T-helper 17 cell (primary cell): ENCODE measurements around the gene DMRT1. TPM values are rescaled to one million over a fixed set of nuclear protein-coding genes. Genes with fewer than 3 reads are reported as not detected.

Experiments used
- ATAC-seq: fragments of 150-1000 bp; cut with Tn5 transposase; 2 replicates; pipeline ENCODE4 v1.10.0; 2021; ENCODE audit warnings: mild to moderate bottlenecking, moderate library complexity
- DNase-seq, 3 donors: peaks; one replicate each; pipeline versions ENCODE4 v3.0.0 to v3.0.0-alpha.2; 2020 to 2021
- H3K9me3 ChIP-seq: one replicate; pipeline ENCODE4 v1.7.0; 2013; ENCODE audit warnings: low read length, mild to moderate bottlenecking; ENCODE audit not compliant: control insufficient read depth, poor library complexity, severe bottlenecking
- H3K27ac Mint-ChIP-seq: one replicate; pipeline ENCODE4 v1.8.0; 2022; ENCODE audit warnings: mild to moderate bottlenecking, moderate library complexity, mixed read lengths
- H3K27me3 Mint-ChIP-seq: one replicate; pipeline ENCODE4 v1.8.0; 2022; ENCODE audit warnings: mixed read lengths
- H3K36me3 Mint-ChIP-seq: one replicate; pipeline ENCODE4 v1.8.0; 2022; ENCODE audit warnings: low read depth, mixed read lengths
- H3K4me1 Mint-ChIP-seq: one replicate; pipeline ENCODE4 v1.8.0; 2022; ENCODE audit warnings: mild to moderate bottlenecking, mixed read lengths
- H3K4me3 Mint-ChIP-seq: one replicate; pipeline ENCODE4 v1.8.0; 2022; ENCODE audit warnings: mild to moderate bottlenecking, moderate library complexity, mixed read lengths
- total RNA-seq, 4 donors: library from RNA in 2 of 4; stranded (reverse) in 2 of 4; gene quantifications; one replicate each; pipeline ENCODE4 v1.2.3 and lab custom pipeline; 2022 to 2026

Gene DMRT1
- total RNA-seq (not detected), total RNA-seq (lab: John Stamatoyannopoulos, UW) (0 reads per million in 2 donors)

- H3K27me3 Mint-ChIP-seq = peaks cover 67% of the 10 kb centered on the region
- DNase-seq (no peak), ATAC-seq (no peak)
- no peak within 1 kb of the TSS for H3K27ac Mint-ChIP-seq
- H3K4me3 Mint-ChIP-seq = no peak within 1 kb of the TSS
- peaks cover 9% of the 10 kb centered on the region for H3K4me1 Mint-ChIP-seq
- peaks cover 3% of the 10 kb centered on the region for H3K9me3 ChIP-seq
- H3K36me3 Mint-ChIP-seq = peaks cover 6% of the 10 kb centered on the region
Observed at GRCh38 chr9:841371-842209, at the start of gene DMRT1. TSS of gene DMRT1 (plus strand) at chr9:841697. CDS start at chr9:841839, 142 bp downstream.

GRCh38 chr9:792331-793260, 48.9 kb upstream of the DMRT1 start:
- no peak for DNase-seq
- H3K4me1 Mint-ChIP-seq = no peaks in the 10 kb centered on the region
- no peak overlapping the region for H3K27ac Mint-ChIP-seq
- no peaks in the 10 kb centered on the region for H3K9me3 ChIP-seq
- ATAC-seq = no peak
- H3K27me3 Mint-ChIP-seq = peaks cover 13% of the 10 kb centered on the region
- no peak overlapping the region for H3K4me3 Mint-ChIP-seq
- H3K36me3 Mint-ChIP-seq = no peaks in the 10 kb centered on the region

- peaks cover 13% of the 10 kb centered on the region for H3K27me3 Mint-ChIP-seq
- H3K9me3 ChIP-seq = no peaks in the 10 kb centered on the region
- H3K27ac Mint-ChIP-seq = no peak overlapping the region
- no peak for ATAC-seq
- no peak for DNase-seq
- no peaks in the 10 kb centered on the region for H3K36me3 Mint-ChIP-seq
- H3K4me3 Mint-ChIP-seq = no peak overlapping the region
- H3K4me1 Mint-ChIP-seq = no peaks in the 10 kb centered on the region
Observed at GRCh38 chr9:794386-794785, 47.1 kb upstream of the DMRT1 start.

- no peaks in the 10 kb centered on the region for H3K9me3 ChIP-seq
Observed at GRCh38 chr9:795869-796268, 45.6 kb upstream of the DMRT1 start.

GRCh38 chr9:800591-801150, 40.8 kb upstream of the DMRT1 start:
- ATAC-seq = no peak
- H3K4me3 Mint-ChIP-seq = no peak overlapping the region
- H3K27me3 Mint-ChIP-seq = peaks cover 46% of the 10 kb centered on the region
- no peaks in the 10 kb centered on the region for H3K9me3 ChIP-seq
- DNase-seq = no peak
- H3K27ac Mint-ChIP-seq = no peak overlapping the region
- H3K4me1 Mint-ChIP-seq = peaks cover 2% of the 10 kb centered on the region
- no peaks in the 10 kb centered on the region for H3K36me3 Mint-ChIP-seq

More at GRCh38 chr9:795869-796268, 45.6 kb upstream of the DMRT1 start:
- Mint-ChIP-seq H3K36me3 (no peaks in the 10 kb centered on the region), H3K27ac (no peak overlapping the region), H3K4me1 (no peaks in the 10 kb centered on the region), H3K4me3 (no peak overlapping the region), H3K27me3 (peaks cover 18% of the 10 kb centered on the region)
- no peak for ATAC-seq
- no peak for DNase-seq

GRCh38 chr9:801399-802071, 40.0 kb upstream of the DMRT1 start:
- H3K4me1 Mint-ChIP-seq = peaks cover 2% of the 10 kb centered on the region
- no peaks in the 10 kb centered on the region for H3K9me3 ChIP-seq
- no peak overlapping the region for H3K27ac Mint-ChIP-seq
- no peak overlapping the region for H3K4me3 Mint-ChIP-seq
- no peaks in the 10 kb centered on the region for H3K36me3 Mint-ChIP-seq
- peaks cover 46% of the 10 kb centered on the region for H3K27me3 Mint-ChIP-seq
- ATAC-seq (no peak), DNase-seq (no peak)

- no peak overlapping the region for H3K4me3 Mint-ChIP-seq
- ATAC-seq = no peak
- no peak for DNase-seq
- no peaks in the 10 kb centered on the region for H3K36me3 Mint-ChIP-seq
- peaks cover 52% of the 10 kb centered on the region for H3K27me3 Mint-ChIP-seq
- H3K4me1 Mint-ChIP-seq = peaks cover 2% of the 10 kb centered on the region
- no peaks in the 10 kb centered on the region for H3K9me3 ChIP-seq
- peak overlapping the region; percentile 45 for H3K27ac Mint-ChIP-seq
Observed at GRCh38 chr9:804026-804425, 37.5 kb upstream of the DMRT1 start.

- Mint-ChIP-seq H3K4me3 (no peak overlapping the region), H3K4me1 (peaks cover 2% of the 10 kb centered on the region), H3K27ac (no peak overlapping the region), H3K27me3 (peaks cover 52% of the 10 kb centered on the region), H3K36me3 (no peaks in the 10 kb centered on the region)
- DNase-seq (no peak), ATAC-seq (no peak)
- H3K9me3 ChIP-seq = no peaks in the 10 kb centered on the region
Observed at GRCh38 chr9:805151-805550, 36.3 kb upstream of the DMRT1 start.

GRCh38 chr9:806285-807156, 35.0 kb upstream of the DMRT1 start:
- Mint-ChIP-seq H3K27ac (no peak overlapping the region), H3K27me3 (peaks cover 43% of the 10 kb centered on the region), H3K4me3 (no peak overlapping the region), H3K36me3 (no peaks in the 10 kb centered on the region), H3K4me1 (peaks cover 2% of the 10 kb centered on the region)
- ATAC-seq (no peak), DNase-seq (no peak)
- no peaks in the 10 kb centered on the region for H3K9me3 ChIP-seq

GRCh38 chr9:811106-811531, 30.4 kb upstream of the DMRT1 start:
- ATAC-seq (no peak), DNase-seq (no peak)
- Mint-ChIP-seq H3K4me3 (no peak overlapping the region), H3K27ac (no peak overlapping the region), H3K36me3 (no peaks in the 10 kb centered on the region), H3K27me3 (peaks cover 6% of the 10 kb centered on the region), H3K4me1 (no peaks in the 10 kb centered on the region)
- no peaks in the 10 kb centered on the region for H3K9me3 ChIP-seq

- H3K4me3 Mint-ChIP-seq = no peak overlapping the region
- ATAC-seq = no peak
Observed at GRCh38 chr9:818958-819357, 22.5 kb upstream of the DMRT1 start.

More at GRCh38 chr9:818958-819357, 22.5 kb upstream of the DMRT1 start:
- H3K9me3 ChIP-seq = no peaks in the 10 kb centered on the region
- Mint-ChIP-seq H3K27me3 (peaks cover 15% of the 10 kb centered on the region), H3K36me3 (no peaks in the 10 kb centered on the region), H3K4me1 (peaks cover 5% of the 10 kb centered on the region), H3K27ac (no peak overlapping the region)
- DNase-seq = no peak
